PC-3 (cell line): ENCODE data around the gene TRIM28. TPM values are rescaled to one million over a fixed set of nuclear protein-coding genes. Genes with fewer than 3 reads are reported as not detected.

ENCODE experiments used
- ATAC-seq: fragments of 200-7000 bp; cut with Tn5 transposase; 2 replicates; pipeline ENCODE4 v1.9.1; 2020; ENCODE audit warnings: mild to moderate bottlenecking, moderate library complexity
- BruUV-seq: library from RNA; stranded (reverse); fragments of 400-500 nt; replicated peaks from 2 replicates; lab custom pipeline; 2021; lab: Mats Ljungman, UMichigan
- CTCF ChIA-PET: fragments of 300-600 bp; sonication (Branson Sonifier 250); formaldehyde crosslinking; loops from one replicate; lab custom pipeline; 2022; ENCODE audit warnings: antibody characterized with exemption; lab: Charles Lee
- POLR2A ChIA-PET: fragments of 300-600 bp; sonication (Branson Sonifier 250); formaldehyde crosslinking; loops from one replicate; lab custom pipeline; 2022; ENCODE audit warnings: antibody characterized with exemption; ENCODE audit not compliant: unreplicated experiment; lab: Charles Lee
- DNase-seq: peaks from one replicate; pipeline ENCODE4 v3.0.0-alpha.2; 2015
- H2AFZ ChIP-seq: fragments of 300-600 bp; sonication (generic); 2 replicates; pipeline ENCODE4 v1.6.0; 2016; ENCODE audit warnings: antibody characterized with exemption, low read length
- H3F3A ChIP-seq: fragments of 300-600 bp; sonication (generic); one replicate; pipeline ENCODE4 v1.6.0; 2017; ENCODE audit warnings: antibody characterized with exemption, low read length, control low read depth, mild to moderate bottlenecking; ENCODE audit not compliant: unreplicated experiment
- H3K27ac ChIP-seq: fragments of 300-600 bp; sonication (generic); 2 replicates; pipeline ENCODE4 v1.5.1; 2016; ENCODE audit warnings: mild to moderate bottlenecking, low read length
- H3K27me3 ChIP-seq: fragments of 300-600 bp; sonication (generic); 2 replicates; pipeline ENCODE4 v1.6.1; 2016; ENCODE audit warnings: low read length, mixed read lengths
- H3K36me3 ChIP-seq: fragments of 300-600 bp; sonication (generic); 2 replicates; pipeline ENCODE4 v1.6.1; 2016; ENCODE audit warnings: low read depth, mixed run types, low read length, mixed read lengths
- H3K4me1 ChIP-seq: fragments of 300-600 bp; sonication (generic); 2 replicates; pipeline ENCODE4 v1.5.1; 2016; ENCODE audit warnings: low read length; ENCODE audit not compliant: insufficient read depth
- H3K4me2 ChIP-seq: fragments of 300-600 bp; sonication (generic); 2 replicates; pipeline ENCODE4 v1.6.0; 2016; ENCODE audit warnings: low read length
- H3K4me3 ChIP-seq: fragments of 300-600 bp; sonication (generic); 2 replicates; pipeline ENCODE4 v1.5.1; 2016; ENCODE audit warnings: mild to moderate bottlenecking, low read length, mixed read lengths
- H3K79me2 ChIP-seq: fragments of 300-600 bp; sonication (generic); 2 replicates; pipeline ENCODE4 v1.6.1; 2017; ENCODE audit warnings: low read length, mixed read lengths
- H3K9ac ChIP-seq: fragments of 300-600 bp; sonication (generic); 2 replicates; pipeline ENCODE4 v1.6.0; 2016; ENCODE audit warnings: mild to moderate bottlenecking, low read length
- H3K9me2 ChIP-seq: fragments of 300-600 bp; sonication (generic); replicated peaks from 2 replicates; pipeline ENCODE4 v1.6.1; 2016; ENCODE audit warnings: mixed run types, low read length, mixed read lengths
- H3K9me3 ChIP-seq: fragments of 300-600 bp; sonication (generic); 2 replicates; pipeline ENCODE4 v1.6.1; 2016; ENCODE audit warnings: low read length, mixed read lengths
- H4K20me1 ChIP-seq: fragments of 300-600 bp; sonication (generic); 2 replicates; pipeline ENCODE4 v1.6.1; 2016; ENCODE audit warnings: low read length, mixed read lengths
- CTCF ChIP-seq: fragments of 300-600 bp; sonication (generic); conservative IDR thresholded peaks from 2 replicates; pipeline ENCODE4 v1.5.1; 2017; ENCODE audit warnings: antibody characterized with exemption, low read depth, mild to moderate bottlenecking, low read length
- EZH2 ChIP-seq: fragments of 300-600 bp; sonication (generic); IDR thresholded peaks from one replicate; pipeline ENCODE4 v1.6.1; 2017; ENCODE audit warnings: antibody characterized with exemption, mild to moderate bottlenecking, low read length; ENCODE audit not compliant: unreplicated experiment
- EZH2phosphoT487 ChIP-seq: fragments of 300-600 bp; sonication (generic); IDR thresholded peaks from 2 replicates; pipeline ENCODE4 v1.6.1; 2018; ENCODE audit warnings: mild to moderate bottlenecking, antibody characterized with exemption, low read length, borderline replicate concordance
- intact Hi-C: fragments of 100-400 bp; cut with micrococcal nuclease; formaldehyde crosslinking; loops from 2 replicates; pipeline ENCODE4 v1.9.0; 2023
- total RNA-seq: library from RNA; depleted of rRNA; stranded (reverse); fragments of >200 nt; gene quantifications from 2 replicates; pipeline ENCODE4 v1.2.3, GENCODE V29; 2014

The TRIM28 gene
- total RNA-seq, 1 experiment from 2014 or later = 1,169 TPM

- DNase-seq (no peak), ATAC-seq (no peak)
- Histone ChIP-seq H3K9me2 (no peaks in the 10 kb centered on the region), H3K27ac (peak overlapping the region; percentile 69), H4K20me1 (peaks cover 8% of the 10 kb centered on the region; the same call in 1 of the 2 replicates), H3K4me2 (peak overlapping the region; percentile 89), H3K4me1 (peaks cover 39% of the 10 kb centered on the region), H2AFZ (peak overlapping the region; percentile 67), H3K4me3 (peak overlapping the region; percentile 70), H3K79me2 (peaks cover 33% of the 10 kb centered on the region), H3K27me3 (no peaks in the 10 kb centered on the region), H3K9me3 (no peaks in the 10 kb centered on the region), H3K36me3 (peaks cover 30% of the 10 kb centered on the region), H3F3A (peaks cover 8% of the 10 kb centered on the region), H3K9ac (peak overlapping the region; percentile 82)
- BruUV-seq = TSS peak; percentile 18
- no peak for TF ChIP-seq EZH2
- TF ChIP-seq CTCF = no peak
- TF ChIP-seq EZH2phosphoT487 = no peak
- intact Hi-C loops = loop anchor here (1.0 kb wide), 1 partner anchor 11 kb away; the partner anchor contains the start of gene TRIM28
- POLR2A ChIA-PET = interaction anchor here (1.5 to 2.4 kb wide), 2 partner anchors 12 to 36 kb away, joined by 11 to 14 read pairs; partner anchors contain the start of genes TRIM28 and ZBTB45
- CTCF ChIA-PET = interaction anchor here (0.8 kb wide), 1 partner anchor 36 kb away, joined by 3 read pairs; the partner anchor contains the start of gene ZBTB45
Observed at GRCh38 chr19:58555369-58555885, 11.6 kb downstream of the TRIM28 start.

DNA sequence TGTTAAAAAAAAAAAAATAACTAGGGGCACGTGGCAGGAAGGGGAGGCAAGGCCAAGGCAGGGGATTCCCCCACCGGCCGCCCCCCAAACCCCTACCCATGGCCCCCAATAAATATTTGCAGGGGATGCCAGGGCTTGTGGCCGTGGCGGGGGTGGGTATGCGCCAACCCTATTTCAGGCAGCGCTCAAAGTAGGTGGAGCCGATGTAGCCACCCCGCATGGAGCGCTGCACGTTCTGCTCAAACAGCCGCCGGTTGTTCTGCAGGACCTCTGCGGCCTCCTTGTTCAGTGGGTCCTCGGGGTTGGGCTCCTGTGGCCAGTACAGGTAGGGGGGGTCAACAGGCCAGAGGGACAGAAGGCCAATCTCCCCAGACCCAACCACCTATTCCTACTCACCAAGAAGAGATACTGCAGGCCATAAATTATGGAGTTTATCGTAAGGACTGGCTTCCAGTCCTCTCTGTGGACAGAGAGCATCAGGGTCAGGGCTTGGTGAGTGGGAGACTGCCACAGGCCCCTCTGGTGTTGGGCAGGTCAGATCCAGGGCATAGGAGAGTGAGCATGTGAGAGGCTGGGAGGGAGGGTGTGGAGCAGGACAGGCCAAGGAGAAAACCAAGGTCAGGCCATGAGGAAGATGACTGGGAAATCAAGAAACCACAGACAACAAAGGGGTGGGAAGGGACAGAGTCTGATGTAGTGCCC lies 12.2 kb downstream of the TRIM28 start:
- ATAC-seq = no peak
- Histone ChIP-seq H3K27me3 (no peaks in the 10 kb centered on the region), H3F3A (peaks cover 8% of the 10 kb centered on the region), H3K4me1 (peaks cover 39% of the 10 kb centered on the region), H2AFZ (no peak overlapping the region), H3K9me2 (no peaks in the 10 kb centered on the region), H3K9me3 (no peaks in the 10 kb centered on the region), H4K20me1 (0 out of 2 replicates have a peak, but pooled peaks cover 1% of the 10 kb centered on the region), H3K79me2 (peaks cover 33% of the 10 kb centered on the region), H3K9ac (no peak overlapping the region), H3K27ac (no peak overlapping the region), H3K4me2 (peak overlapping the region; percentile 94), H3K36me3 (peaks cover 23% of the 10 kb centered on the region), H3K4me3 (peak overlapping the region; percentile 95; the same call in 1 of the 2 replicates)
- POLR2A ChIA-PET = interaction anchor here (1.5 to 2.4 kb wide), 2 partner anchors 12 to 36 kb away, joined by 11 to 14 read pairs; partner anchors contain the start of genes TRIM28 and ZBTB45
- no peak for TF ChIP-seq EZH2phosphoT487
- TF ChIP-seq EZH2 = no peak
- TF ChIP-seq CTCF = no peak
- no peak for DNase-seq
- CTCF ChIA-PET = no interaction called here
- no TSS peak for BruUV-seq
- intact Hi-C loops = loop anchor here (1.0 kb wide), 1 partner anchor 12 kb away; the partner anchor contains the start of gene TRIM28
